ENCODE data around the gene NHLRC4. TPM values are rescaled to one million over a fixed set of nuclear protein-coding genes. Genes with fewer than 3 reads are reported as not detected.

Gene NHLRC4
- total RNA-seq, 1 experiment from 2014 or later = 0.92 TPM

GRCh38 chr16:609984-610383, 43.2 kb downstream of the NHLRC4 start (continued):
- TF ChIP-seq ATF6 (CRISPR knock-in tag; IDR thresholded peaks at IDR 0.05) = no peak
- TF ChIP-seq JAZF1 (CRISPR knock-in tag; IDR thresholded peaks at IDR 0.05) = no peak
- no peak for TF ChIP-seq CREM (CRISPR knock-in tag; IDR thresholded peaks at IDR 0.05)
- TF ChIP-seq GRHL2 (CRISPR knock-in tag; IDR thresholded peaks at IDR 0.05; ENCODE audit: insufficient replicate concordance, severe bottlenecking) = no peak
- no peak for TF ChIP-seq MYBL2 (CRISPR knock-in tag; IDR thresholded peaks at IDR 0.05)
- TF ChIP-seq HMGA2 (CRISPR knock-in tag; IDR thresholded peaks at IDR 0.05) = no peak
- TF ChIP-seq, protein P1, sequence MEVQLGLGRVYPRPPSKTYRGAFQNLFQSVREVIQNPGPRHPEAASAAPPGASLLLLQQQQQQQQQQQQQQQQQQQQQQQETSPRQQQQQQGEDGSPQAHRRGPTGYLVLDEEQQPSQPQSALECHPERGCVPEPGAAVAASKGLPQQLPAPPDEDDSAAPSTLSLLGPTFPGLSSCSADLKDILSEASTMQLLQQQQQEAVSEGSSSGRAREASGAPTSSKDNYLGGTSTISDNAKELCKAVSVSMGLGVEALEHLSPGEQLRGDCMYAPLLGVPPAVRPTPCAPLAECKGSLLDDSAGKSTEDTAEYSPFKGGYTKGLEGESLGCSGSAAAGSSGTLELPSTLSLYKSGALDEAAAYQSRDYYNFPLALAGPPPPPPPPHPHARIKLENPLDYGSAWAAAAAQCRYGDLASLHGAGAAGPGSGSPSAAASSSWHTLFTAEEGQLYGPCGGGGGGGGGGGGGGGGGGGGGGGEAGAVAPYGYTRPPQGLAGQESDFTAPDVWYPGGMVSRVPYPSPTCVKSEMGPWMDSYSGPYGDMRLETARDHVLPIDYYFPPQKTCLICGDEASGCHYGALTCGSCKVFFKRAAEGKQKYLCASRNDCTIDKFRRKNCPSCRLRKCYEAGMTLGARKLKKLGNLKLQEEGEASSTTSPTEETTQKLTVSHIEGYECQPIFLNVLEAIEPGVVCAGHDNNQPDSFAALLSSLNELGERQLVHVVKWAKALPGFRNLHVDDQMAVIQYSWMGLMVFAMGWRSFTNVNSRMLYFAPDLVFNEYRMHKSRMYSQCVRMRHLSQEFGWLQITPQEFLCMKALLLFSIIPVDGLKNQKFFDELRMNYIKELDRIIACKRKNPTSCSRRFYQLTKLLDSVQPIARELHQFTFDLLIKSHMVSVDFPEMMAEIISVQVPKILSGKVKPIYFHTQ (CRISPR knock-in tag; IDR thresholded peaks at IDR 0.05) = no peak
- TF ChIP-seq, protein P2, sequence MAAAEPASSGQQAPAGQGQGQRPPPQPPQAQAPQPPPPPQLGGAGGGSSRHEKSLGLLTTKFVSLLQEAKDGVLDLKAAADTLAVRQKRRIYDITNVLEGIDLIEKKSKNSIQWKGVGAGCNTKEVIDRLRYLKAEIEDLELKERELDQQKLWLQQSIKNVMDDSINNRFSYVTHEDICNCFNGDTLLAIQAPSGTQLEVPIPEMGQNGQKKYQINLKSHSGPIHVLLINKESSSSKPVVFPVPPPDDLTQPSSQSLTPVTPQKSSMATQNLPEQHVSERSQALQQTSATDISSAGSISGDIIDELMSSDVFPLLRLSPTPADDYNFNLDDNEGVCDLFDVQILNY (CRISPR knock-in tag; IDR thresholded peaks at IDR 0.05) = no peak
- no peak for TF ChIP-seq CREB1 (CRISPR knock-in tag; IDR thresholded peaks at IDR 0.05)
- no peak for TF ChIP-seq KAT7 (CRISPR knock-in tag; IDR thresholded peaks at IDR 0.05; ENCODE audit: borderline replicate concordance)

GRCh38 chr16:610513-611381, 43.9 kb downstream of the NHLRC4 start:
- H3K27ac Mint-ChIP-seq = peak overlapping the region; percentile 97
- no peaks in the 10 kb centered on the region for H3K9me3 Mint-ChIP-seq
- H3K4me3 Mint-ChIP-seq = no peak overlapping the region
- H3K27me3 Mint-ChIP-seq (ENCODE audit: low read depth) = no peaks in the 10 kb centered on the region
- 0 out of 2 replicates have a peak, but pooled peaks have one; percentile 59 for TF ChIP-seq FOXP1 (CRISPR knock-in tag; IDR thresholded peaks at IDR 0.05; ENCODE audit: borderline replicate concordance)
- TF ChIP-seq, protein P3, sequence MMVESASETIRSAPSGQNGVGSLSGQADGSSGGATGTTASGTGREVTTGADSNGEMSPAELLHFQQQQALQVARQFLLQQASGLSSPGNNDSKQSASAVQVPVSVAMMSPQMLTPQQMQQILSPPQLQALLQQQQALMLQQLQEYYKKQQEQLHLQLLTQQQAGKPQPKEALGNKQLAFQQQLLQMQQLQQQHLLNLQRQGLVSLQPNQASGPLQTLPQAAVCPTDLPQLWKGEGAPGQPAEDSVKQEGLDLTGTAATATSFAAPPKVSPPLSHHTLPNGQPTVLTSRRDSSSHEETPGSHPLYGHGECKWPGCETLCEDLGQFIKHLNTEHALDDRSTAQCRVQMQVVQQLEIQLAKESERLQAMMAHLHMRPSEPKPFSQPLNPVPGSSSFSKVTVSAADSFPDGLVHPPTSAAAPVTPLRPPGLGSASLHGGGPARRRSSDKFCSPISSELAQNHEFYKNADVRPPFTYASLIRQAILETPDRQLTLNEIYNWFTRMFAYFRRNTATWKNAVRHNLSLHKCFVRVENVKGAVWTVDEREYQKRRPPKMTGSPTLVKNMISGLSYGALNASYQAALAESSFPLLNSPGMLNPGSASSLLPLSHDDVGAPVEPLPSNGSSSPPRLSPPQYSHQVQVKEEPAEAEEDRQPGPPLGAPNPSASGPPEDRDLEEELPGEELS (CRISPR knock-in tag; IDR thresholded peaks at IDR 0.05) = no peak
- no peak for TF ChIP-seq NFYB (CRISPR knock-in tag; conservative IDR thresholded peaks at IDR 0.05; ENCODE audit: low read depth)
- no peak for TF ChIP-seq ZNF416 (CRISPR knock-in tag; IDR thresholded peaks at IDR 0.05)
- TF ChIP-seq SOX15 (CRISPR knock-in tag; IDR thresholded peaks at IDR 0.05) = no peak
- TF ChIP-seq, protein P4, sequence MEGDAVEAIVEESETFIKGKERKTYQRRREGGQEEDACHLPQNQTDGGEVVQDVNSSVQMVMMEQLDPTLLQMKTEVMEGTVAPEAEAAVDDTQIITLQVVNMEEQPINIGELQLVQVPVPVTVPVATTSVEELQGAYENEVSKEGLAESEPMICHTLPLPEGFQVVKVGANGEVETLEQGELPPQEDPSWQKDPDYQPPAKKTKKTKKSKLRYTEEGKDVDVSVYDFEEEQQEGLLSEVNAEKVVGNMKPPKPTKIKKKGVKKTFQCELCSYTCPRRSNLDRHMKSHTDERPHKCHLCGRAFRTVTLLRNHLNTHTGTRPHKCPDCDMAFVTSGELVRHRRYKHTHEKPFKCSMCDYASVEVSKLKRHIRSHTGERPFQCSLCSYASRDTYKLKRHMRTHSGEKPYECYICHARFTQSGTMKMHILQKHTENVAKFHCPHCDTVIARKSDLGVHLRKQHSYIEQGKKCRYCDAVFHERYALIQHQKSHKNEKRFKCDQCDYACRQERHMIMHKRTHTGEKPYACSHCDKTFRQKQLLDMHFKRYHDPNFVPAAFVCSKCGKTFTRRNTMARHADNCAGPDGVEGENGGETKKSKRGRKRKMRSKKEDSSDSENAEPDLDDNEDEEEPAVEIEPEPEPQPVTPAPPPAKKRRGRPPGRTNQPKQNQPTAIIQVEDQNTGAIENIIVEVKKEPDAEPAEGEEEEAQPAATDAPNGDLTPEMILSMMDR (IDR thresholded peaks at IDR 0.05) = peak; percentile 87
- TF ChIP-seq AFF4 (CRISPR knock-in tag; IDR thresholded peaks at IDR 0.05; ENCODE audit: borderline replicate concordance) = no peak
- TF ChIP-seq, protein P5, sequence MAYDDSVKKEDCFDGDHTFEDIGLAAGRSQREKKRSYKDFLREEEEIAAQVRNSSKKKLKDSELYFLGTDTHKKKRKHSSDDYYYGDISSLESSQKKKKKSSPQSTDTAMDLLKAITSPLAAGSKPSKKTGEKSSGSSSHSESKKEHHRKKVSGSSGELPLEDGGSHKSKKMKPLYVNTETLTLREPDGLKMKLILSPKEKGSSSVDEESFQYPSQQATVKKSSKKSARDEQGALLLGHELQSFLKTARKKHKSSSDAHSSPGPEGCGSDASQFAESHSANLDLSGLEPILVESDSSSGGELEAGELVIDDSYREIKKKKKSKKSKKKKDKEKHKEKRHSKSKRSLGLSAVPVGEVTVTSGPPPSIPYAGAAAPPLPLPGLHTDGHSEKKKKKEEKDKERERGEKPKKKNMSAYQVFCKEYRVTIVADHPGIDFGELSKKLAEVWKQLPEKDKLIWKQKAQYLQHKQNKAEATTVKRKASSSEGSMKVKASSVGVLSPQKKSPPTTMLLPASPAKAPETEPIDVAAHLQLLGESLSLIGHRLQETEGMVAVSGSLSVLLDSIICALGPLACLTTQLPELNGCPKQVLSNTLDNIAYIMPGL (CRISPR knock-in tag; IDR thresholded peaks at IDR 0.05) = 0 out of 2 replicates have a peak, but pooled peaks have one; percentile 22
- peak; percentile 51; the same call in 1 of the 2 replicates for TF ChIP-seq GABPB1 (CRISPR knock-in tag; IDR thresholded peaks at IDR 0.05)
- H3K4me1 Mint-ChIP-seq = peaks cover 8% of the 10 kb centered on the region
- peaks cover 15% of the 10 kb centered on the region for H3K36me3 Mint-ChIP-seq
- POLR2A ChIA-PET = no interaction called here
- DNase-seq (ENCODE audit: low spot score) (peak; percentile 83), ATAC-seq (peak; percentile 92)
- CTCF ChIA-PET = interaction anchor here (0.6 to 2.7 kb wide), 12 partner anchors 9 to 123 kb away, joined by 3 to 17 read pairs (median 4); partner anchors contain the start of genes CAPN15 and RAB40C

All from WTC11 (cell line).